ENCODE results near the gene CLIC4.
"Not testable (repeated sequence)": the region's sequence is repeated elsewhere in the genome, so short reads cannot be mapped to it uniquely, and the experiment has no call there.

CLIC4 gene

GRCh38 chr1:24720152-24720551 lies 25.1 kb upstream of the CLIC4 start:
- peak; percentile 76 for DNase-seq

DNA sequence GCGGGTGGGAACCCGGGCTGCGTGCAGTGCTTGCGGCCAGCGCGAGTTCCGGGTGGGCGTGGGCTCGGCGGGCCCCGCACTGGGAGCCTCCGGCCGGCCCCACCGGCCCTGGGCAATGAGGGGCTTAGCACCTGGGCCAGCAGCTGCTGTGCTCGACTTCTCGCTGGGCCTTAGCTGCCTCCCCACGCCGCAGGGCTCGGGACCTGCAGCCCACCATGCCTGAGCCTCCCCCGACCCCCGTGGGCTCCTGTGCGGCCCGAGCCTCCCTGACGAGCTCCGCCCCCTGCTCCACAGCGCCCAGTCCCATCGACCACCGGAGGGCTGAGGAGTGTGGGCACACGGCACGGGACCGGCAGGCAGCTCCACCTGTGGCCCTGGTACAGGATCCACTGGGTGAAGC lies 23.7 kb upstream of the CLIC4 start:
- DNase-seq = no peak

GRCh38 chr1:24722073-24723035 lies 22.9 kb upstream of the CLIC4 start:
- not testable (repeated sequence) for DNase-seq

DNA sequence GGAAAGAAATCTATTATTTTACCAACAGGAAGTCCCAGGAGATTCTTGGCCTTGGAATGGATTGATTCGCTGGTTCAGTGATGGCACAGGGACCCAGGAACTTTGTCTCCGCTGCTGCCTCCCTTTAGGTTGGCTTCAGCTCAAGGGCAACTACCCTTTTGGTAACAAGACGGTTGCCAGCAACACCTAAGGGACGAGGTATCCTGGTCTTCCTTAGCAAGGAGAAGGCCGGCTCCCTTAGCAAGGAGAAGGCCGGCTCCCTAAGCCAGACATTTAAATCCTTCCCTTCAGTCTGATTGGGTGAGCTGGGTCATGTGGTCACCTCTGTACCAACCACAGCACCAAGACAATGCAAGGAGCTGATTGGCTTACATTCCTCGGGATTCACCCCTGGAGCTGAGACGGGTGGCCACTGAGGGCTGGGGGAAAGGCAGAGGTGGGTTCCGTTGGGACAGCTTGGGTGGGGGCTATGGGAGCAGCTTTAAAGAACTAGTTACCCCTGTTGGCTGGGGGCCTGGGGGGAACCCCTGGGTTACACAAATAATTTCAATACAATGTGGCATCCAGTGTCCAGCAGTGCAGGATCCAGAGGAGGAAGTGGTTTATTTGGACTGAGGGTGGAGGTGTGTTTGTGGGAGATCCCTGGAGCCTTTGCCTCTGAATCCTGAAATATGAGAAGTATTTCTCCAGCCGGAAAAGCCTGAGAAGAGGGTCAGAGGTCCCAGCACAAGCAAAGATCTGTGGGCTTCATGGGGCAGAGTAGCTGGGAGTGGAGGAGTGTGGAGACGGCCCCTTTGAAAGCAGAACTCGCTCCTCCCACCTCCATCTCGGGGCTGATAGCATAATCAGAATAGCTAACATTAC lies 20.7 kb upstream of the CLIC4 start:
- DNase-seq = no peak

DNA sequence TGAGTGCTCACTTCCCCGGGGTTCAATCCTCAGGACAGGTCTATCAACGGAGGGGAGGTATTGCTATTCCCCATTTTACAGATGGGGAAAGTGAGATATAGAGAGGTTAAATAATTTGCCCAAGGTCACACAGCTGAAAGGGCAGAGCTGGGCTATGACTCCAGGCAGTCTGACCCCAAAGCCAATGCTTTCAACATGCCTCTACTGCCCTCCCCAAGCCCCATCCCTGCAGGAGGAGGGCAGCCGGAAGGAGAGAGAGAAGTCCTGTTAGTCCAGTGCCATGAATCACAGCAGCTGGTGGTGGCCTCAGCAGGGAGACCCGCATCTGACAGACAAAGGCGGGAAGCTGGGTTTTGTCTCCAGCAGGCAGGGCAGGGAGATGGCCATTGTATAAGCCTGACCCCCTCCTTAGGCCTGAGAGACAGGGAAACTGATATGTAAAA lies 20.0 kb upstream of the CLIC4 start:
- DNase-seq = no peak

DNA sequence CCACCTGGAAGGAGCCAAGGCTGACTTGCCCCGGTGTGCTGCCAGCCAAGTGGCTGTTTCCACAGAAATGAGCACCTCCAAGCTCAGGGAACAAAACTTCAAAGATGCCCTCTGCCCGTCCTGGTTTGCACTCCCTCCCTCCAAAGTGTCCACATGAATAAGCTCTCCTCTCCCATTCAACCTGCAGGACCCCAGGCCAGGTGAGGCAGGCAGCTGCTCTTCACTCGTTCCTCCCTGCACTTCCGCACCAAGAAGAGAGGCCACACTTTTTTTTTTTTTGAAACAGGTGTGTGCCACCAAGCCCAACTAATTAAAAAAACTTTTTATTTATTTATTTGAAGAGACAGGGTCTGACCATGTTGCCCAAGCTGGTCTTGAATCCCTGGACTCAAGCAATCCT lies 18.5 kb upstream of the CLIC4 start:
- no peak for DNase-seq

- peak; percentile 60 for DNase-seq
These were observed 17.6 kb upstream of the CLIC4 start for GRCh38 chr1:24727501-24728216.

DNA sequence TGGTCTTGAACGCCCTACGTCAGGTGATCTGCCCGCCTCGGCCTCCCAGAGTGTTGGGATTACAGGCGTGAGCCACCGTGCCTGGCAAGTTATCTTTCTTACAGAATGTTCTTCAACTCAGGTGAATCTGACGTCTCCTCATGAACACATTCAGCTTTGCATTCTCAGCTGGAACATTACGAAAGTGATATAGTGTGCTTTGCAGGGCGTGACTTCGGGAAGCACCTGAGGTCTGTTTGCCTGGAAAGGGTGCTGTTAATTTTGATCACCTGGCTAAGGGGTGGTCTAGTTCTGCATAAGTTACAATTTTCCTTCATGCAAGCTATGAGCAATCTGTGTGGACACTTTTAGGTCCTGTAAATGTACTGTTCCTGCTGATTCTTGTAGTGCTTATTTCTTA lies 16.3 kb upstream of the CLIC4 start:
- no peak for DNase-seq

GRCh38 chr1:24732186-24732885 lies 12.9 kb upstream of the CLIC4 start:
- DNase-seq = no peak

DNA sequence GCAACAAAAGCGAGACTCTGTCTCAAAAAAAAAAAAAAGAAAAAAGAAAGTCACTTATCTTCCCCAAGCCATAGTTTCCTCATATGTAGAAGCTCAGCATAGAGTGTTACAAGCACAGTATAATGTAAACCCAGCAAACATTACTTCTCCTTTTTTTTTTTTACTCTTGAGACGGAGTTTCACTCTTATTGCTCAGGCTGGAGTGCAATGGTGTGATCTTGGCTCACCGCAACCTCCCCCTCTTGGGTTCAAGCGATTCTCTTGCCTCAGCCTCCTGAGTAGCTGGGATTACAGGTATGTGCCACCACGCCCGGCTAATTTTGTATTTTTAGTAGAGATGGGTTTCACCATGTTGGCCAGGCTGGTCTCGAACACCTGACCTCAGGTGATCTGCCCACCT lies 11.9 kb upstream of the CLIC4 start:
- not testable (repeated sequence) for DNase-seq

GRCh38 chr1:24735156-24735508 lies 10.1 kb upstream of the CLIC4 start:
- DNase-seq = no peak

DNA sequence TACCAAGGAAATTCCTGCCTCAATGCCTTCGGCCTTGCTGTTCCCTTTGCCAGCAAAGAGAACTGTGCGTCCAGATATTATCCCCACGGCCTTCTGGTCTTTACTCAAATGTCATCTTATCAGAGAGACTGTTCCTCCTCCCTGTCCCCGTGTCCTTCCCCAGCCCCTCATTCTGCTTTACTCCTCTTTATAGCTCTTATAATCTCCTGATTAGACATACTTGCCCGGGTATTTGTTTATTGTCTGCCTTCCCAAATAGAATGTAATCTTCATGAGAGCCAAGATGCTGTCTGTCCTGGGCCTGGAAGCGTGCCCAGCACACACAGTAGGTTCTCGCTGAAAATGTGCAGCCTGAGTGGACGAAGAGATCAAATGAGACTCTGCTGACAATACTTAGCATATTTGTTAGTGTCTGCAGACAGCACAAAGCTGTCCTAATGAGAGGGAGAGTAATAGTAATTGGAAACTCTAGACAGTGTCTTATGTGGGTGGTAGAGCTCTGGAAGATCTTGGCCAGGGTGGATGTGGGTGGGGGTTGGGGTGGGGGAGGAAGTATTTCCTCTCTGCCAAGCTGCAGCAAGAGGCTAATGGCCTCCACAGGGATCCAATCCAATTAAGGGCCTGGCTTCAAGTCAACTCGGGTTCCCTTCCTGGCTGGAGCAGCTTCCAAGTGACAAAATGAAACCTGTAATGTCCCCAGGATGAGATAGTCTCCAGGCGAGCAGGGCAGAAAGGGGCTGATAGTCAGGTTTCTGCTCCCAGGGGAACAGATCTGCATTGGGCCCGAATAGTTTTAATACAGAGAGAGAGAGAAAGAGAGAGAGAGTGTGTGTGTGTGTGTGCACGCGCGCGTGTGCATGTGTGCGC lies 9.5 kb upstream of the CLIC4 start:
- peak; percentile 64 for DNase-seq

GRCh38 chr1:24737368-24738117 lies 7.7 kb upstream of the CLIC4 start:
- no peak for DNase-seq

GRCh38 chr1:24739241-24739640 lies 6.0 kb upstream of the CLIC4 start:
- DNase-seq = no peak

GRCh38 chr1:24742090-24742938 lies 2.9 kb upstream of the CLIC4 start:
- no peak for DNase-seq

DNA sequence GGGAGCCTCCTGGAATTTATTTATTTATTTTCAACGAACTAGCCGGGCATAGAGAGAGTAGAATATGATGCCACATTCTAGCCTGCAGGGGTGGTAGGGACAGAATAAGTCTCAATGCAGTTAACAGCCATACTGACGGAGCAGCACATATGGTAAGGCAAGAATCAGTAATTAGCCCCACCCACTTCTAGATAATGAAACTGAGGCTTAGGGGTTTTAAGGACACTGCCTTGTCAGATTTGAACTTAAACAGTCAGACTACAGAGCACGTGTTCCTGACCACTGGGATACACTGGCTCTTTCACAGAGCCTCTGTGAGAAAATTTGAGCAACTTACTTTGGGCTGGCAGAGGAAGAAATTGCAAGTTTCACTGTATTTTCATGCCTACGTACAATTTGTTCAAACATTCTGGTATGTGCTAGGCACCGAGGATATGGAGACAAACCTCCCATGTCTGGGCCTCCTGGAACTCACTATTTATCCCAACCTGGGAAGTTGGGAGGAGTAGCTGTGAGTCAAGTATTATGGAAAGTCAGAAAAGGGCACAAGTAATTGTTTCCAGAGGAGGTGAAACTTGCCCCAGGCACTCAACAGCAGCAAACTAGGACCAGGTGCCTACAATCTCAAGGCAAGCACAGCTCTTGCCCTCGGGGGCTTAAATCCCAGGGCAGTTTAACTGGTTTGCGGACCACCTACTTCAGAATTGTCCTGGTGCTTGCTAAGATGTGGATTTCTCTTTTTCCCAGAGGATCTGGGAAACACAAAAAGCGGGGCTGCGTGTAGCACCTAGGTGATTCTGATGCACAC lies 1.6 kb upstream of the CLIC4 start:
- no peak for DNase-seq

DNA sequence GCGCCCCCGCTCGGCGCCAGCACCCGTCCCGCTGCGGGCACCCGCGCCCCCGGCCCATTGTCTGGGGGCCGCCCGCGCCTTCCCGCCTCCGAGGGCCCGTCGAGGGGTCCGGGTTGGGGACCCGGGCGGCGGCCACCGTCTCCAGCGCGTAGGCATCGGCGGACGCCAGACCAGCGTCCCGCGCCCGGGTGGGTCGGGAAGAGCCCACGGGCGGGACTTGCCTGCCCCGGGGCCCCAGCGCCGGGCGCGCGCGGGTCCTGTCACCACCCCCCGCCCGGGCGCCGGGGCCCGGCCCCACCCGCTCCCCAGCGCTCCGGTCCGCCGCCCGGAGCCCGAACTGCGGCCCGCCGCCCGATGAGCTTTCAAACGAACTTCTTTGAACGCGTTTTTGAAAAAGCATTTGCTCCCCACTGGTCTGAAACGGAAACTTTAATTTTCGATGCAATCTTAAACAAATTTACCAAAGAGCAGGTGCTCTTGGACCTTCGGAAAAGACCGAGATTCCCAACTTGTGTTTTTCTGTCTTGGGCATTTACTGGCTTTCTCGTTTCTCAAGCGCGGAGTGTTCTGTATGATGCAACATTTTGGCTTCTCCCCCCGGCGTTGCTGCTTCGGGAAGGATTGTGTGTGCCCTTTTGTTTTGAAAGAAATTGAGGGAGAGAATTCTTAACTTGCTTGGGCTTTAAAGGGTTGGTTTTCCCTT lies 615 bp downstream of the CLIC4 start:
- DNase-seq = peak; percentile 55

All from left hindlimb (tissue), 1 donor.